Ishikawa (cell line): ENCODE measurements around the gene SDK2.

Experiments
- CEBPB ChIP-seq: IDR thresholded peaks from 2 replicates; pipeline ENCODE4 v1.6.1; 2012
- CREB1 ChIP-seq: IDR thresholded peaks from 2 replicates; pipeline ENCODE4 v1.6.1; 2012; ENCODE audit warnings: low read depth
- EGR1 ChIP-seq: IDR thresholded peaks from 2 replicates; pipeline ENCODE4 v1.6.1; 2012
- EP300 ChIP-seq: IDR thresholded peaks from 2 replicates; pipeline ENCODE4 v1.6.1; 2012; ENCODE audit warnings: borderline replicate concordance
- FOXM1 ChIP-seq: IDR thresholded peaks from 2 replicates; pipeline ENCODE4 v1.6.1; 2012; ENCODE audit warnings: low read depth, borderline replicate concordance
- MAX ChIP-seq: IDR thresholded peaks from 2 replicates; pipeline ENCODE4 v1.6.1; 2012
- NFIC ChIP-seq: IDR thresholded peaks from 2 replicates; pipeline ENCODE4 v1.6.1; 2012
- RAD21 ChIP-seq: IDR thresholded peaks from 2 replicates; pipeline ENCODE4 v1.6.1; 2012; ENCODE audit warnings: low read depth
- REST ChIP-seq: IDR thresholded peaks from 2 replicates; pipeline ENCODE4 v1.6.1; 2012; ENCODE audit warnings: low read depth, mild to moderate bottlenecking
- TAF1 ChIP-seq: IDR thresholded peaks from 2 replicates; pipeline ENCODE4 v1.6.1; 2012; ENCODE audit warnings: low read depth, mild to moderate bottlenecking
- TCF12 ChIP-seq: IDR thresholded peaks from 2 replicates; pipeline ENCODE4 v1.6.1; 2012; ENCODE audit warnings: low read depth
- TEAD4 ChIP-seq: IDR thresholded peaks from 2 replicates; pipeline ENCODE4 v1.6.1; 2012
- USF1 ChIP-seq: IDR thresholded peaks from 2 replicates; pipeline ENCODE4 v1.6.1; 2012
- YY1 ChIP-seq: IDR thresholded peaks from 2 replicates; pipeline ENCODE4 v1.6.1; 2012; ENCODE audit warnings: low read depth
- ZBTB7A ChIP-seq: IDR thresholded peaks from 2 replicates; pipeline ENCODE4 v1.6.1; 2012; ENCODE audit warnings: low read depth

SDK2 gene

GRCh38 chr17:73492821-73493814, 151.1 kb downstream of the SDK2 start:
- TF ChIP-seq NFIC (peak; percentile 43; the same call in 1 of the 2 replicates), EGR1 (no peak)

- TF ChIP-seq TAF1 (no peak), ZBTB7A (no peak), TEAD4 (no peak), USF1 (no peak), TCF12 (no peak), REST (no peak), RAD21 (no peak), FOXM1 (no peak), CEBPB (no peak), NFIC (no peak), EGR1 (no peak), YY1 (no peak), EP300 (no peak), CREB1 (no peak), MAX (no peak)
Observed at GRCh38 chr17:73492125-73492820, 152.0 kb downstream of the SDK2 start.

GRCh38 chr17:73491648-73492047, 152.6 kb downstream of the SDK2 start:
- no peak for TF ChIP-seq ZBTB7A
- TF ChIP-seq TCF12: no peak
- TF ChIP-seq REST: no peak
- TF ChIP-seq MAX: no peak
- no peak for TF ChIP-seq EP300
- TF ChIP-seq TAF1: no peak
- TF ChIP-seq TEAD4: no peak
- TF ChIP-seq USF1: no peak
- TF ChIP-seq CREB1: no peak
- no peak for TF ChIP-seq RAD21
- TF ChIP-seq CEBPB: no peak
- TF ChIP-seq EGR1: no peak
- TF ChIP-seq YY1: no peak
- TF ChIP-seq FOXM1: no peak
- no peak for TF ChIP-seq NFIC

- no peak for TF ChIP-seq CEBPB
- TF ChIP-seq REST: no peak
- TF ChIP-seq EGR1: no peak
Observed at GRCh38 chr17:73490851-73491250, 153.4 kb downstream of the SDK2 start.

- no peak for TF ChIP-seq CEBPB
- no peak for TF ChIP-seq EP300
- TF ChIP-seq EGR1: no peak
- no peak for TF ChIP-seq FOXM1
- no peak for TF ChIP-seq MAX
- TF ChIP-seq TCF12: no peak
- TF ChIP-seq NFIC: no peak
- no peak for TF ChIP-seq CREB1
- no peak for TF ChIP-seq ZBTB7A
- no peak for TF ChIP-seq RAD21
- no peak for TF ChIP-seq TEAD4
- no peak for TF ChIP-seq REST
- no peak for TF ChIP-seq USF1
- TF ChIP-seq TAF1: no peak
- TF ChIP-seq YY1: no peak
Observed at GRCh38 chr17:73489991-73490390, 154.3 kb downstream of the SDK2 start.
